ENCODE data around the gene DISC1.

DISC1 gene

GRCh38 chr1:231822041-231822440, 195.5 kb downstream of the DISC1 start:
- POLR2A ChIA-PET, result no interaction called here
- TF ChIP-seq FOXA1 (IDR thresholded peaks at IDR 0.05) (no peak), LEF1 (IDR thresholded peaks at IDR 0.05; ENCODE audit: borderline replicate concordance) (no peak), HDGF (IDR thresholded peaks at IDR 0.05; ENCODE audit: borderline replicate concordance) (no peak), FOXK2 (IDR thresholded peaks at IDR 0.05) (no peak), CTBP1 (IDR thresholded peaks at IDR 0.05; ENCODE audit: borderline replicate concordance) (no peak), ARNT (IDR thresholded peaks at IDR 0.05) (no peak)
- TF ChIP-seq, protein P1, sequence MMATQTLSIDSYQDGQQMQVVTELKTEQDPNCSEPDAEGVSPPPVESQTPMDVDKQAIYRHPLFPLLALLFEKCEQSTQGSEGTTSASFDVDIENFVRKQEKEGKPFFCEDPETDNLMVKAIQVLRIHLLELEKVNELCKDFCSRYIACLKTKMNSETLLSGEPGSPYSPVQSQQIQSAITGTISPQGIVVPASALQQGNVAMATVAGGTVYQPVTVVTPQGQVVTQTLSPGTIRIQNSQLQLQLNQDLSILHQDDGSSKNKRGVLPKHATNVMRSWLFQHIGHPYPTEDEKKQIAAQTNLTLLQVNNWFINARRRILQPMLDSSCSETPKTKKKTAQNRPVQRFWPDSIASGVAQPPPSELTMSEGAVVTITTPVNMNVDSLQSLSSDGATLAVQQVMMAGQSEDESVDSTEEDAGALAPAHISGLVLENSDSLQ (IDR thresholded peaks at IDR 0.05), result no peak
- DNase-seq (ENCODE audit: extremely low spot score), result no peak
- CTCF ChIA-PET, result interaction anchor here (0.7 kb wide), 1 partner anchor 346 kb away, joined by 5 read pairs; no protein-coding TSS in a partner anchor

DNA sequence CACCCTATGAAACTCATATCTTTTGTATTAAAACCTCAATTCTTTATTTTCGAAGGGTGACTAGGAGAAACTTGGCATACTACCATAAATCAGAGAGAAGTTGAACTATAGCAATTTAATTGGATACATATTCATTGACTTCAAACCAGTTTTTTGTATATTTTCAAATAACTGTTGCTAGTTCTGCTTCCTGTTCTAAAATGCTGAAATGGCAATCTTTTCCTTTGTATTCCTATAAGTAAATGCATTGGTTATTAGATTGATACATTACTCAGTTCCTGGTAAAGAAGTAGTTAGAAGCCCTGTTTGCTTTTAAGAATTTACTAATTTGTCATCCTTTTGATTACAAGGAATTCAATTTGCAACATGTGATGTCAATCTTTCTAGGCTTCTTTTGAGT, 200.0 kb downstream of the DISC1 start:
- ChIA-PET CTCF (no interaction called here), POLR2A (no interaction called here)
- no peak for DNase-seq (ENCODE audit: extremely low spot score)
- TF ChIP-seq SUZ12 (IDR thresholded peaks at IDR 0.05) (no peak), L3MBTL2 (conservative IDR thresholded peaks at IDR 0.05) (no peak), FOXA1 (IDR thresholded peaks at IDR 0.05) (no peak)

DNA sequence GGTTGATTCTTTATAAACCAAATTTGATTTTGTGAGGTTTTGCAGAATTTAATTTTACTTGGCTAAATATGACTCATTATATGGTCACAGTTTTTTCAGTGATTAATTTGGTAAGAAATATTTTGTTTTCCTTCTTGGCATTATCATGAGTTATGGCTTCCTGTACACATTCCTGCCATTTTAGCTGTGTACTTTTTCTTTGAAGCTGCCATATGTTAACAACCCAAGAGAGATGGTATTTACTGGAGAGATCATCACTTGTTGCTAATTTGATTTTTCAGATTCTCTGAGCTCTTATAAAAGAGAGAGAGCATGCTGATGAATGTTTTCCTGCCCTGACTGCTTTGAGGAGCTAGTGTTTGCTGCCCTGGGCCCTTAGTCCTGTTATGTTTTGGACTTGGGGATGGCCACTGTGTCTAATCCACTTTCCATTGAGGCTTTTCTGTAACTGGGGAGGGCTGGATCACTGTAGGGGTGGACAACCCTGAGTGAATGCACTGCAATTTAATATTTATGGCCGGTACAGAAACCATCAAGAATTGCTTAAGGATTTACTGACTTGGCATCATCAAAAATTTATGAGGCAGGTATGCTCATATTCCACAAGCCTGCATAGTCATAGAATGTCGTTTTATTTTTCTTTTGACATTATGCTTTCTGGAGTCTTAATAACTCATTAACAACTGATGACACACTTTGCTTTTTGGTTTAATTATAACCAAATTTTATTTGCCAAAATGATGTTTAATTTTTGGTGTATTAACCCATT, 200.9 kb downstream of the DISC1 start:
- CTCF ChIA-PET, result no interaction called here
- TF ChIP-seq, protein P1 (IDR thresholded peaks at IDR 0.05), result no peak
- TF ChIP-seq FOXM1 (IDR thresholded peaks at IDR 0.05; ENCODE audit: borderline replicate concordance), result no peak
- no peak for TF ChIP-seq NFRKB (IDR thresholded peaks at IDR 0.05)
- TF ChIP-seq FOXK2 (IDR thresholded peaks at IDR 0.05), result no peak
- no peak for TF ChIP-seq BHLHE40 (IDR thresholded peaks at IDR 0.05; ENCODE audit: borderline replicate concordance)
- TF ChIP-seq CTBP1 (IDR thresholded peaks at IDR 0.05; ENCODE audit: borderline replicate concordance), result no peak
- TF ChIP-seq HDGF (IDR thresholded peaks at IDR 0.05; ENCODE audit: borderline replicate concordance), result no peak
- no peak for DNase-seq (ENCODE audit: extremely low spot score)
- POLR2A ChIA-PET, result no interaction called here

GRCh38 chr1:231828182-231828920, 201.8 kb downstream of the DISC1 start:
- no peak for DNase-seq (ENCODE audit: extremely low spot score)
- POLR2A ChIA-PET, result no interaction called here
- no peak for TF ChIP-seq TARDBP (IDR thresholded peaks at IDR 0.05)
- no peak for TF ChIP-seq FOXM1 (IDR thresholded peaks at IDR 0.05; ENCODE audit: borderline replicate concordance)
- TF ChIP-seq NFRKB (IDR thresholded peaks at IDR 0.05), result no peak
- TF ChIP-seq ARNT (IDR thresholded peaks at IDR 0.05), result no peak
- TF ChIP-seq, protein P1 (IDR thresholded peaks at IDR 0.05), result no peak
- TF ChIP-seq SP1 (IDR thresholded peaks at IDR 0.05), result no peak
- TF ChIP-seq L3MBTL2 (conservative IDR thresholded peaks at IDR 0.05), result no peak
- TF ChIP-seq BHLHE40 (IDR thresholded peaks at IDR 0.05; ENCODE audit: borderline replicate concordance), result no peak
- TF ChIP-seq HDGF (IDR thresholded peaks at IDR 0.05; ENCODE audit: borderline replicate concordance), result no peak
- no peak for TF ChIP-seq FOXK2 (IDR thresholded peaks at IDR 0.05)
- TF ChIP-seq CTBP1 (IDR thresholded peaks at IDR 0.05; ENCODE audit: borderline replicate concordance), result no peak
- TF ChIP-seq ZNF384 (IDR thresholded peaks at IDR 0.05), result no peak
- TF ChIP-seq ELF4 (IDR thresholded peaks at IDR 0.05), result no peak
- TF ChIP-seq SUZ12 (IDR thresholded peaks at IDR 0.05), result no peak
- CTCF ChIA-PET, result interaction anchor here (0.6 kb wide), 1 partner anchor 103 kb away, joined by 3 read pairs; no protein-coding TSS in a partner anchor

DNA sequence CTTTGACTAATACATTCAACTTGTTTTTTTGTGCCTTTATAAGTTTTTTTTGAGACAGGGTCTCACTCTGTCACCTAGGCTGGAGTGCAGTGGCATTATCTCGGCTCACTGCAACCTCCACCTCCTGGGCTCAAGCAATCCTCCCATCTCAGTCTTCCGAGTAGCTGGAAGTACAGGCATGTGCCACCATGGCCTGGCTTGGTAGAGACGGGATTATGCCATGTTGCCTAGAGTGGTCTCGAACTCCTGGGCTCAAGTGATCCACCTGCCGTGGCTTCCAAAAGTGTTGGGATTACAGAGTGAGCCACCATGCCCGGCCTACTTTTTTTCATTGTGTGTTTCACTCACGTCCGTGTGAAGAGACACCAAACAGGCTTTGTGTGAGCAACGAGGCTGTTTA, 202.7 kb downstream of the DISC1 start:
- DNase-seq (ENCODE audit: extremely low spot score), result no peak
- CTCF ChIA-PET, result no interaction called here
- TF ChIP-seq LEF1 (IDR thresholded peaks at IDR 0.05; ENCODE audit: borderline replicate concordance) (no peak), L3MBTL2 (conservative IDR thresholded peaks at IDR 0.05) (no peak), FOXK2 (IDR thresholded peaks at IDR 0.05) (no peak), SUZ12 (IDR thresholded peaks at IDR 0.05) (no peak), CTBP1 (IDR thresholded peaks at IDR 0.05; ENCODE audit: borderline replicate concordance) (no peak), ARNT (IDR thresholded peaks at IDR 0.05) (no peak), ZNF384 (IDR thresholded peaks at IDR 0.05) (no peak), FOXA1 (IDR thresholded peaks at IDR 0.05) (no peak), TARDBP (IDR thresholded peaks at IDR 0.05) (no peak), ELF4 (IDR thresholded peaks at IDR 0.05) (no peak), BHLHE40 (IDR thresholded peaks at IDR 0.05; ENCODE audit: borderline replicate concordance) (no peak), SP1 (IDR thresholded peaks at IDR 0.05) (no peak), HDGF (IDR thresholded peaks at IDR 0.05; ENCODE audit: borderline replicate concordance) (no peak), NFRKB (IDR thresholded peaks at IDR 0.05) (no peak), FOXM1 (IDR thresholded peaks at IDR 0.05; ENCODE audit: borderline replicate concordance) (no peak)
- TF ChIP-seq, protein P1 (IDR thresholded peaks at IDR 0.05), result no peak
- POLR2A ChIA-PET, result no interaction called here
